Naive thymus-derived CD4-positive, alpha-beta T cell (primary cell): ENCODE results near the gene HOXB7. TPM values are rescaled to one million over a fixed set of nuclear protein-coding genes. Genes with fewer than 3 reads are reported as not detected.

Experiments used
- ATAC-seq: fragments of 150-1000 bp; cut with Tn5 transposase; 2 replicates; pipeline ENCODE4 v1.10.0; 2021; ENCODE audit warnings: mild to moderate bottlenecking, moderate library complexity
- CTCF ChIA-PET: fragments of 350-600 bp; sonication (Branson Sonifier 250); formaldehyde crosslinking; loops from one replicate; lab custom pipeline; 2021; ENCODE audit warnings: antibody characterized with exemption; lab: Charles Lee
- POLR2A ChIA-PET: fragments of 350-600 bp; sonication (Branson Sonifier 250); formaldehyde crosslinking; loops from one replicate; lab custom pipeline; 2021; ENCODE audit warnings: antibody characterized with exemption, inconsistent platforms; lab: Charles Lee
- DNase-seq, 9 donors: peaks; one replicate each; pipeline versions ENCODE4 v3.0.0 to v3.0.0-alpha.2; 2020 to 2022; ENCODE audit warnings: mixed read lengths in 1 of 9
- H3K27ac ChIP-seq: one replicate; pipeline ENCODE4 v1.7.0; 2013; ENCODE audit warnings: mild to moderate bottlenecking, low read depth, low read length, moderate library complexity
- H3K27me3 ChIP-seq, 2 donors: one replicate each; pipeline ENCODE4 v1.7.0; 2013; ENCODE audit warnings: low read length in 2 of 2, mild to moderate bottlenecking in 2 of 2, moderate library complexity in 2 of 2; ENCODE audit not compliant: control insufficient read depth in 2 of 2, insufficient read depth in 2 of 2
- H3K36me3 ChIP-seq, 3 experiments: 1 replicate in 2 of 3; 2 replicates in 1 of 3; pipeline ENCODE4 v1.7.0; 2013; ENCODE audit warnings: low read length in 3 of 3, mild to moderate bottlenecking in 3 of 3, moderate library complexity in 1 of 3; ENCODE audit not compliant: insufficient read depth in 3 of 3, control insufficient read depth in 2 of 3
- H3K4me1 ChIP-seq, 2 donors: one replicate each; pipeline ENCODE4 v1.7.0; 2013; ENCODE audit warnings: low read length in 2 of 2, mild to moderate bottlenecking in 2 of 2, moderate library complexity in 1 of 2; ENCODE audit not compliant: control insufficient read depth in 2 of 2, insufficient read depth in 2 of 2
- H3K4me3 ChIP-seq: 2 replicates; pipeline ENCODE4 v1.7.0; 2013; ENCODE audit warnings: mild to moderate bottlenecking, low read length
- H3K9me3 ChIP-seq, 3 experiments: 1 replicate in 2 of 3; 2 replicates in 1 of 3; pipeline ENCODE4 v1.7.0; 2013; ENCODE audit warnings: low read length in 3 of 3; ENCODE audit not compliant: control insufficient read depth in 2 of 3
- H3K27ac Mint-ChIP-seq, 9 donors: one replicate each; pipeline ENCODE4 v1.8.0; 2020 to 2022; ENCODE audit warnings: mixed read lengths in 9 of 9, mild to moderate bottlenecking in 8 of 9, moderate library complexity in 5 of 9, inconsistent platforms in 2 of 9
- H3K27me3 Mint-ChIP-seq, 5 donors: one replicate each; pipeline ENCODE4 v1.8.0; 2021 to 2022; ENCODE audit warnings: mixed read lengths in 5 of 5, mild to moderate bottlenecking in 1 of 5
- H3K36me3 Mint-ChIP-seq, 5 donors: one replicate each; pipeline ENCODE4 v1.8.0; 2020 to 2022; ENCODE audit warnings: mixed read lengths in 5 of 5, mild to moderate bottlenecking in 3 of 5, inconsistent platforms in 1 of 5
- H3K4me1 Mint-ChIP-seq, 7 donors: one replicate each; pipeline ENCODE4 v1.8.0; 2020 to 2022; ENCODE audit warnings: mixed read lengths in 7 of 7, mild to moderate bottlenecking in 3 of 7, inconsistent platforms in 1 of 7
- H3K4me3 Mint-ChIP-seq, 10 donors: one replicate each; pipeline ENCODE4 v1.8.0; 2020 to 2022; ENCODE audit warnings: mild to moderate bottlenecking in 10 of 10, mixed read lengths in 10 of 10, moderate library complexity in 6 of 10, inconsistent platforms in 2 of 10
- H3K9me3 Mint-ChIP-seq, 11 donors: one replicate each; pipeline ENCODE4 v1.8.0; 2020 to 2022; ENCODE audit warnings: mixed read lengths in 11 of 11, mild to moderate bottlenecking in 4 of 11, inconsistent platforms in 1 of 11, moderate library complexity in 1 of 11
- intact Hi-C, 2 donors: fragments of 100-400 bp; cut with micrococcal nuclease; formaldehyde crosslinking; loops; one replicate each; pipeline ENCODE4 v1.15.1; 2023
- polyA plus RNA-seq, 2 donors: library from polyadenylated mRNA; unstranded; fragments of 300-500 nt; fragmentation: Illumina TruSeq; gene quantifications; one replicate each; pipeline ENCODE4 v1.2.3, GENCODE V29; 2021
- total RNA-seq, 6 experiments: library from RNA in 5 of 6; stranded (reverse) in 5 of 6; gene quantifications; 1 replicate in 5 of 6; 2 replicates in 1 of 6; pipeline ENCODE4 v1.2.3 and lab custom pipeline; 2021 to 2026

The HOXB7 gene
- total and polyA plus RNA-seq, 7 experiments from 2014 or later: 0.31 TPM; not detected in 6

DNA sequence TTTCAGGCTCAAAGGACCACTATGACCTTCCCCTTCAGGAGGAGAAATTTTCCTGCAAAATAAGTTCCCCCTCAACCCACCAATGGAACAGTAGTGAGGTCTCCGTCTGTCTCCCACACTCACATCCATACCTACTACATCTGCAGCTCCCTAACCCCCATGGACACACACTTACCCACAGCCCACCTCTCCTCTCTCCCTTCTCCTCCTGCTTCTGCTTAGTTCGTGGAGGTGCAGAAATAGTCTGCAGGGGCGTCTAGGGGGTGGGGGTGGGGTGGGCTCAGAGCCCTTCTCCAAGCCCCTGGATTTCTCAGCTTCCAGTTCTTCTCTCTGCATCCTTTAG is 41.6 kb downstream of the HOXB7 start:
- POLR2A ChIA-PET: interaction anchor here (0.6 to 1.2 kb wide), 2 partner anchors 28 to 165 kb away, joined by 3 to 4 read pairs; no protein-coding TSS in a partner anchor
- Histone ChIP-seq H3K4me3 (no peak overlapping the region), H3K9me3 (no peaks in the 10 kb centered on the region), H3K27ac (no peak overlapping the region), H3K27me3 (peaks cover 0 to 4% of the 10 kb centered on the region in 2 donors), H3K36me3 (no peaks in the 10 kb centered on the region), H3K4me1 (no peaks in the 10 kb centered on the region)
- H3K4me1 Mint-ChIP-seq: peaks cover 0 to 23% (median 11%) of the 10 kb centered on the region in 7 donors
- CTCF ChIA-PET: interaction anchor here (0.9 kb wide), 1 partner anchor 77 kb away, joined by 3 read pairs; no protein-coding TSS in a partner anchor
- peak overlapping the region in 3 of 10 donors; percentile 6 to 21 (median 12) for H3K4me3 Mint-ChIP-seq
- H3K27ac Mint-ChIP-seq: no peak overlapping the region
- no peaks in the 10 kb centered on the region for H3K9me3 Mint-ChIP-seq
- intact Hi-C loops: no loop called here
- DNase-seq (no peak), ATAC-seq (no peak)
- H3K36me3 Mint-ChIP-seq: peaks cover 0 to 20% (median 0%) of the 10 kb centered on the region in 5 donors
- H3K27me3 Mint-ChIP-seq: peaks cover 0 to 19% (median 8%) of the 10 kb centered on the region in 5 donors

DNA sequence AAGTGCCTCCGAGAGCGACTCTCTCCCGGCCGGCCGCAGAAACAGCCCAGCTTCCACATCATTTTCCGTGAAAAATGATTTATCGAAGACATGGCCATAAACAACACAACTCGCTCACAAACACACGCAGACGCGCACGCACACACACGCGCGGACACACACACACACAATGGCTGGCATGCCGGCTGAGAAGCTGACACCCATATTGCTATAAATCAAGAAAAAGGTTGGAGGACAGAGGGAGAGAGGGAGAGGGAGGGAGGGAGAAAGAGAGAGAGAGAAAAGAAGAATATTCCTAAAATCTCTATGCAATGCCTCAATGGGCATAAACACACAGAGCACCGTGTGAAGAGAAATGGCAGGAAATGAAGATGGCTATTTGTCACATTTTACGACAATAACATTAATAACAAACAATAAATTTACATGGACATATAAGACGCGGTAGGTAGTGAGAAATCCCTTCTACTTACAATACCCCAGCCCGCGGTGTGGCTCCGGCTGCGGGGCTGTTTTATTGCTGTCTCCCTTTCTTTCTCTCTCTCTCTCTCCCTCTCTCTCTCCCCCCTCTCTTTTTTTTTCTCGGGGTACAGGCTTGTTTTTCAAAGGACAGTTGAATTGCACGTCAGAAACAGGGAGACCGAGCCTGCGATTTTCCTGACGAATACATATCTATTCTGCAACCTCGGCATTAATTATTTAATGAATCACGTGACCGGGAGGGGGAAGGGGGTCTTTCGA is 42.1 kb downstream of the HOXB7 start:
- intact Hi-C loops: no loop called here
- Histone ChIP-seq H3K4me1 (no peaks in the 10 kb centered on the region), H3K27ac (no peak overlapping the region), H3K27me3 (peaks cover 0 to 4% of the 10 kb centered on the region in 2 donors), H3K36me3 (no peaks in the 10 kb centered on the region), H3K4me3 (no peak overlapping the region), H3K9me3 (no peaks in the 10 kb centered on the region)
- Mint-ChIP-seq H3K4me3 (peak overlapping the region; percentile 6 to 68 (median 28)), H3K36me3 (peaks cover 0 to 22% (median 0%) of the 10 kb centered on the region in 5 donors), H3K9me3 (no peaks in the 10 kb centered on the region), H3K27ac (no peak overlapping the region), H3K27me3 (peaks cover 2 to 17% (median 11%) of the 10 kb centered on the region in 5 donors), H3K4me1 (peaks cover 0 to 22% (median 11%) of the 10 kb centered on the region in 7 donors)
- ATAC-seq: no peak
- no peak for DNase-seq
- ChIA-PET CTCF (interaction anchor here (0.8 to 0.9 kb wide), 2 partner anchors 75 to 76 kb away, joined by 3 read pairs; no protein-coding TSS in a partner anchor), POLR2A (interaction anchor here (0.6 to 1.2 kb wide), 3 partner anchors 20 to 165 kb away, joined by 3 to 4 read pairs (median 3); no protein-coding TSS in a partner anchor)

DNA sequence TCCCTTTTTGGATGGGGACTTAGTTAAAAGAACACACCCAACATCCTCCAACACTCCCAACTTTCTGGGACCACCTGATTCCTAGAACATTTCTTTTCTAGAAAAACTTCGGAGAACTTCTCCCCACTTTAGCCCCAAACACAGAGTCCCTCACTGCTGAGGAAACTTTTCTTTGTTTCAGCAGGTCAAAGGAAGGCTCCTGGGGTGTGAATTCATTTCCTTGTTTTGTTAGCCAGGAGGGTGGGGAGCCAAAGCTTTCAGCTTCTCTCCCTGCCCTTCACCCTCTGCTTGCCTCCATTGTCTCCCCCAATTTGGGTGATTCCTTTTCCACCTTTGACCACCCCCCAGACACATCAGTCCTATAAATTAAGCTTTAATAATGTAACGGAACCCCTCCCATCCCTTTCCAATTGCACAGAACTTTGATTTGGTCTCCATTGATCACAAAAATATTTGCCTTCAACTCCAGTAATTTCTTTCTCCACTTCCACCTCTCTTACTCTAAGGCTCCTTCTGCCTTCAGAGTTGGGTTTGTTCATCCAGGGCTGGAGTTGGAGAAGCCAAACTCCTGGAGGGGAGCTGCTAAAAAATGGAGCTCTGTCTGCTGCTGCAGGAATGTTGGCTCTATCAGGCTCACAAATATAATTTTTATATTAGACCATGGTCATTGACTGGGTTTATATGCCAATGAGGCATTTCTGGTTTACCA is 43.0 kb downstream of the HOXB7 start:
- peaks cover 0 to 4% of the 10 kb centered on the region in 2 donors for H3K27me3 ChIP-seq
- DNase-seq (no peak), ATAC-seq (no peak)
- peaks cover 4 to 21% (median 12%) of the 10 kb centered on the region in 5 donors for H3K27me3 Mint-ChIP-seq
- intact Hi-C loops: no loop called here
- H3K9me3 ChIP-seq: no peaks in the 10 kb centered on the region
- no peaks in the 10 kb centered on the region for H3K4me1 ChIP-seq
- no peak overlapping the region for H3K27ac ChIP-seq
- H3K36me3 ChIP-seq: no peaks in the 10 kb centered on the region
- no peak overlapping the region for H3K4me3 ChIP-seq
- H3K4me3 Mint-ChIP-seq: peak overlapping the region in 2 of 10 donors; percentile 21 to 39
- H3K4me1 Mint-ChIP-seq: peaks cover 0 to 20% (median 9%) of the 10 kb centered on the region in 7 donors
- ChIA-PET CTCF (interaction anchor here (0.8 kb wide), 1 partner anchor 75 kb away, joined by 3 read pairs; no protein-coding TSS in a partner anchor), POLR2A (interaction anchor here (0.6 to 0.7 kb wide), 2 partner anchors 20 to 263 kb away, joined by 3 to 4 read pairs; no protein-coding TSS in a partner anchor)
- H3K27ac Mint-ChIP-seq: no peak overlapping the region
- peaks cover 0 to 20% (median 0%) of the 10 kb centered on the region in 5 donors for H3K36me3 Mint-ChIP-seq
- H3K9me3 Mint-ChIP-seq: no peaks in the 10 kb centered on the region

DNA sequence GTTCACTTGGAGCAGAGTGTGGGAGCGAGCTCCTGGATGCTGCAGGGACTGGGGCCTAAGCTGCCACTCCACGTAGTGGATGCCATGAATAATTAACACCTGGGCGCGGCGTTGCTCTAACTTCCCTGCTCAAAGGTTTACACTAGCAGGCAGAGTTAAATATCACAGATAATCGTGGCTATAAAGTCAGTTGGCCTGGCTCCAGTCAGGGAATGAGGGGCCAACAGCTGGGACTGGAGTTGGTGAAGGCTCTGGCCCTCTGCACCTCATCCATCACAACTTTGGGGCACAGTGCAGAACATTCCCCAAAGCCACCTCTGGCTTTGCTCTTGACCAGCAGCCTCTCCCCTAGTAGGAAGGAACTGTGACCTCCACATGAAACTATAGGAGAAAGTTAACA is 43.6 kb downstream of the HOXB7 start:
- CTCF ChIA-PET: no interaction called here

DNA sequence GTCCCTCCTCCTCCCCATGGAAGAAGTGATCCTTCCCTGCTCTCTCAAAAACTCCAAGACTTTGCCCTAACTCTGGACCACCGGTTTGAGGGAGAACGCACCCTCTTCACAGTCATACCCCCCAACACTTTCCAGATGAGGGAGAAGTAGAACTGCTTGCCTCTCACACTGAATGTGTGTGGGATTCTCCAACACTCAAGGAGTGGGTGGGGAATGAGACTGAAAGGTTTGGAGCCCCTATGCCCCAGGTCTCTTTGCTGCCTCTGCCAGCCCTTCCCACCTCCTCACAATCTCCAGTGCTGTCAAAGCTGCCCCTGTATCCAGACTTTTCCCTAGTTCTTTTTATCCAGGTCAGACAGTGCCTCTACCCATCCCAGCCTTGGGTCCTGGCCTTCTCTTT is 44.1 kb downstream of the HOXB7 start:
- Histone ChIP-seq H3K9me3 (no peaks in the 10 kb centered on the region), H3K27me3 (peaks cover 0 to 4% of the 10 kb centered on the region in 2 donors), H3K4me3 (no peak overlapping the region), H3K27ac (no peak overlapping the region), H3K36me3 (no peaks in the 10 kb centered on the region), H3K4me1 (no peaks in the 10 kb centered on the region)
- intact Hi-C loops: no loop called here
- ATAC-seq (no peak), DNase-seq (no peak)
- Mint-ChIP-seq H3K4me1 (peaks cover 0 to 19% (median 11%) of the 10 kb centered on the region in 7 donors), H3K9me3 (no peaks in the 10 kb centered on the region), H3K36me3 (peaks cover 0 to 19% (median 0%) of the 10 kb centered on the region in 5 donors), H3K27ac (no peak overlapping the region), H3K27me3 (peaks cover 4 to 26% (median 18%) of the 10 kb centered on the region in 5 donors), H3K4me3 (no peak overlapping the region)
- ChIA-PET POLR2A (interaction anchor here (0.7 to 2.3 kb wide), 2 partner anchors 11 to 1782 kb away, joined by 4 to 7 read pairs; no protein-coding TSS in a partner anchor), CTCF (no interaction called here)

More for the DNA sequence above, 43.6 kb downstream of the HOXB7 start:
- Mint-ChIP-seq H3K36me3 (peaks cover 0 to 20% (median 0%) of the 10 kb centered on the region in 5 donors), H3K9me3 (no peaks in the 10 kb centered on the region), H3K4me3 (no peak overlapping the region), H3K27me3 (peaks cover 4 to 26% (median 17%) of the 10 kb centered on the region in 5 donors), H3K4me1 (peaks cover 0 to 20% (median 9%) of the 10 kb centered on the region in 7 donors), H3K27ac (no peak overlapping the region)
- ATAC-seq: no peak
- DNase-seq: no peak
- no peak overlapping the region for H3K27ac ChIP-seq
- no peaks in the 10 kb centered on the region for H3K36me3 ChIP-seq
- POLR2A ChIA-PET: interaction anchor here (0.6 to 2.3 kb wide), 2 partner anchors 12 to 264 kb away, joined by 4 to 7 read pairs; no protein-coding TSS in a partner anchor
- H3K9me3 ChIP-seq: no peaks in the 10 kb centered on the region
- intact Hi-C loops: no loop called here
- no peak overlapping the region for H3K4me3 ChIP-seq
- no peaks in the 10 kb centered on the region for H3K4me1 ChIP-seq
- H3K27me3 ChIP-seq: peaks cover 0 to 4% of the 10 kb centered on the region in 2 donors
